Raji (cell line): Measurements from ENCODE around the gene RASA3.

Source experiments
- POLR2A ChIP-seq: IDR thresholded peaks from 2 replicates; pipeline ENCODE4 v1.6.1; 2011; ENCODE audit warnings: low read depth, low read length, control low read depth; ENCODE audit not compliant: insufficient read depth

Gene RASA3

GRCh38 chr13:114134111-114134943, 1.9 kb upstream of the RASA3 start:
- TF ChIP-seq POLR2A: no peak

- TF ChIP-seq POLR2A: no peak
Observed at GRCh38 chr13:114131583-114132418, 622 bp downstream of the RASA3 start.

GRCh38 chr13:114130837-114131582, 1.4 kb downstream of the RASA3 start:
- no peak for TF ChIP-seq POLR2A

- TF ChIP-seq POLR2A: no peak
Observed at GRCh38 chr13:114130131-114130836, 2.1 kb downstream of the RASA3 start.

- no peak for TF ChIP-seq POLR2A
Observed at GRCh38 chr13:114129649-114130062, 2.8 kb downstream of the RASA3 start.

- TF ChIP-seq POLR2A: no peak
Observed at GRCh38 chr13:114128624-114129522, 3.5 kb downstream of the RASA3 start.

- no peak for TF ChIP-seq POLR2A
Observed at GRCh38 chr13:114128348-114128623, 4.1 kb downstream of the RASA3 start.

- TF ChIP-seq POLR2A: no peak
Observed at GRCh38 chr13:114127473-114128347, 4.7 kb downstream of the RASA3 start.

- TF ChIP-seq POLR2A: no peak
Observed at GRCh38 chr13:114126789-114127472, 5.5 kb downstream of the RASA3 start.

GRCh38 chr13:114125589-114125988, 6.8 kb downstream of the RASA3 start:
- no peak for TF ChIP-seq POLR2A

GRCh38 chr13:114124921-114125320, 7.5 kb downstream of the RASA3 start:
- no peak for TF ChIP-seq POLR2A

GRCh38 chr13:114124431-114124830, 8.0 kb downstream of the RASA3 start:
- TF ChIP-seq POLR2A: no peak
